ENCODE results near the gene GNG12. TPM values are rescaled to one million over a fixed set of nuclear protein-coding genes. Genes with fewer than 3 reads are reported as not detected.

Gene GNG12
- polyA plus RNA-seq, 1 donor from 2014 or later: not detected

DNA sequence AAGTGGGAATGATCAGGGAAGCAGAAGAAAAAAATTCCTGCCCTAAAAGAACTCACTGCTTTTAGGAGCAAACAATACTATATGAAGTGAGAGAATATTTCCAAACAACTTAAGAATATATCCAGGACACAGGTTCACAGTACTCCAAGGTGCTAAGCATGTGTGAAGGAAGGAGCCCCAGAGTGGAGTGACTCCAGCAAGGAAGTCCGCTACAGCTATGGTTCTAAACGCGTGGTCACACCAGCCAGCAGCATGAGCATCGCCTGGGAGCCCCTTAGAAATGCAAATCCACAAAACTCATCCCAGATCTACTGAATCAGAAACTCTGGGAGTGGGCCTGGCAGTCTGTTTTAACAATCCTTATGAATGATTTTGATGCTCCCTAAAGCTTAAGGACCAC, 112.2 kb downstream of the GNG12 start:
- Mint-ChIP-seq H3K4me1 (no peaks in the 10 kb centered on the region), H3K27ac (no peak overlapping the region), H3K9me3 (no peaks in the 10 kb centered on the region), H3K36me3 (no peaks in the 10 kb centered on the region), H3K4me3 (peak overlapping the region in 1 of 4 donors; percentile 52), H3K27me3 (no peaks in the 10 kb centered on the region)

DNA sequence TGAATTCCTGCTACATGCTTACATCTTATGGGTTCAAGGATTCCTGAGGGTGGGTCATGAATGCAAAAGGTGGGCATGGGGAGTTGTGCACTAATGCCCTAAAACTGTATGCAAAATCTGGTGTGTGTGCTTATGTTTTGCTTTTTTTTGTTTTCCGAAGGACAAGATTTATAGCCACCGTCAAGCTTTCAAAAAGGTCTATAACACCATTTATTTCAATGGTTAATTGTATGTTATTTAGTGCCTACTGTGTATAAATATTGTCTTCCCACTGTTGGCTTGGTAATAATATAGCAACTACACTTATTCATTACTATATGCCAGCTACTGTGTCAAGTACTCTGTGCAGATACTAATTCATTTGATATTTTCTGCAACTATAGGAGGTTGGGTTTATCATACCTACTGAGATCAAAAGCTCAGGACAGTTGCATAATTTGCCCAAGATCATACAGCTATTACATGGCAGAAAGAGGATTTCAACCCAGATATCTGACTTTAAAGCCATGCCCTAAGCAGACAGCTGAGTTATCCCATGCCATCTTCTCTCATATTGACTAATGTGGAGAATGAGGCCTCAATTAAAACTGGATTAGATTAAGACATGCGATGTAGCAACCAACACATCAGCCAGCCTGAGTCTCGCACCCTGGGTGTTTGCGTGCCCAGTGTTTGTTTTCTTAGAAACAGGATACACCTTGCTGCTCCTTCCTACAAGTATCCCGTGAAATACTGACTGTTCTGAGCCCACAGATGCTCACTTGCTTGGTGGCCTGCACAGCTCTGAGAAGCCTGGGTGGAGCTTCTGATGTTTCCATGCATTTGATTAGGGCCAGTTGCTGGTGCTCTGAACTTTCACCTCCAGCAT, 113.7 kb downstream of the GNG12 start:
- Mint-ChIP-seq H3K36me3 (peaks cover 2% of the 10 kb centered on the region), H3K27ac (no peak overlapping the region), H3K27me3 (peaks cover 1% of the 10 kb centered on the region), H3K4me3 (no peak overlapping the region), H3K4me1 (no peaks in the 10 kb centered on the region), H3K9me3 (no peaks in the 10 kb centered on the region)

DNA sequence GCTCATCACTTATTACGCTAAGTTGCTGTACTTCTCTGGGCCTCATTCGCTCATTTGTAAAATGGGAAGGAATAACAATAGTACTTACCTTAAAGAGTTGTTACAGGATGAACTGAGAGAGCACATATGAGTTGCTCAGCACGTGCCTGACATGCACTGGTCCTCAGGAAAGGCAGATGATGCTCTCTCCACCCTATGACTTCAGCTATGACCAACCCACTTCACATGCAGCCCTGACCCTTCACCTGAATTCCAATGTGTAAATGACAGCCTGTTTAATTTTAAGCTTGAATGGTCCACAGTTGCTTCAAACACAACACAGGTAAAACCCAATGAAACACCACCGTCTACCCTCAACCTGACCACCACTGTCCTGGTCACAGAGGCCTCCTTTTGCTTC, 115.4 kb downstream of the GNG12 start:
- peaks cover 2% of the 10 kb centered on the region for H3K27me3 Mint-ChIP-seq

DNA sequence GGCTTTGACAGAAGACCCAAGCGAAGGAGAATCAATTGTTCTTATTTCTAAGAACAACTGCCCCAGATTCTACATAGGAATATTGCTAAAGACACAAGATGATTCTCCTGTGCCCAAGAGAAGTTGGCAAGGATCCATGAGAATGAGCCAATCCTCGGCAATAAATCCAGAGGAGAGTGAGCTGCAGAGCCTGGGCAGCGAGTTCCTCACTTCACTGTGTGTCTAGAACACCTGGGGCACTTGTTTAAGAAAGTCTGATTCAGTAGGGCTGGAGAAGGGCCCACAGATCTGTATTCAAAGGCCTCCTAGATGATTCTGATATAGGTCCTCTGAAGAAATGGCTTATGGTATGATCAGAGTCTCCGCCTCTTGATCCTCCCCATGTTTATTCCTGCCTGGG, 116.5 kb downstream of the GNG12 start:
- Mint-ChIP-seq H3K4me1 (peaks cover 0 to 4% (median 0%) of the 10 kb centered on the region in 3 donors), H3K36me3 (peaks cover 2% of the 10 kb centered on the region), H3K4me3 (no peak overlapping the region), H3K9me3 (no peaks in the 10 kb centered on the region), H3K27ac (no peak overlapping the region), H3K27me3 (peaks cover 2% of the 10 kb centered on the region)

More for the DNA sequence above, 115.4 kb downstream of the GNG12 start:
- H3K4me3 Mint-ChIP-seq: no peak overlapping the region
- H3K4me1 Mint-ChIP-seq: peaks cover 0 to 2% (median 0%) of the 10 kb centered on the region in 3 donors
- no peaks in the 10 kb centered on the region for H3K9me3 Mint-ChIP-seq
- peaks cover 2% of the 10 kb centered on the region for H3K36me3 Mint-ChIP-seq
- no peak overlapping the region for H3K27ac Mint-ChIP-seq

DNA sequence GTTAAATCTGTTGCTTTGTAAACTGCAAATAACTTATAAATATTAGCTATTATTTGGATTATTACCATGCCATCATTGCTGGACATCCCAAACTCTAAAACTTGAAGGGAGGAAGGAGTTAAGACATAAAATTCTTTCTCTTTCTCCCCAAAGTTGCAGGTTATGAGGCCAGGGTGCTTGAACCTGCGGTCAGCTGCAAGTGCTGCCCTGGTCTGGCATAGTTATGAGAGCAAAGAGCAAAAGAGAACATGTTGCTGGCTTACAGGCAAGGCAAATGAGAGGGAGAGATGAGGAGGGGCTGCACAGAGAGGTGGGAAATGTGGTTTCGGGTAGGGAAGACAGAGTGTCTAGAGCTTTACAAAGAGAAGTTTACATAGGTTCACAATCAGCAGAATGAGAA, 117.4 kb downstream of the GNG12 start:
- peaks cover 2% of the 10 kb centered on the region for H3K36me3 Mint-ChIP-seq
- H3K4me1 Mint-ChIP-seq: peaks cover 0 to 5% (median 1%) of the 10 kb centered on the region in 3 donors
- H3K4me3 Mint-ChIP-seq: no peak overlapping the region
- no peak overlapping the region for H3K27ac Mint-ChIP-seq
- H3K9me3 Mint-ChIP-seq: no peaks in the 10 kb centered on the region
- H3K27me3 Mint-ChIP-seq: peaks cover 2% of the 10 kb centered on the region

DNA sequence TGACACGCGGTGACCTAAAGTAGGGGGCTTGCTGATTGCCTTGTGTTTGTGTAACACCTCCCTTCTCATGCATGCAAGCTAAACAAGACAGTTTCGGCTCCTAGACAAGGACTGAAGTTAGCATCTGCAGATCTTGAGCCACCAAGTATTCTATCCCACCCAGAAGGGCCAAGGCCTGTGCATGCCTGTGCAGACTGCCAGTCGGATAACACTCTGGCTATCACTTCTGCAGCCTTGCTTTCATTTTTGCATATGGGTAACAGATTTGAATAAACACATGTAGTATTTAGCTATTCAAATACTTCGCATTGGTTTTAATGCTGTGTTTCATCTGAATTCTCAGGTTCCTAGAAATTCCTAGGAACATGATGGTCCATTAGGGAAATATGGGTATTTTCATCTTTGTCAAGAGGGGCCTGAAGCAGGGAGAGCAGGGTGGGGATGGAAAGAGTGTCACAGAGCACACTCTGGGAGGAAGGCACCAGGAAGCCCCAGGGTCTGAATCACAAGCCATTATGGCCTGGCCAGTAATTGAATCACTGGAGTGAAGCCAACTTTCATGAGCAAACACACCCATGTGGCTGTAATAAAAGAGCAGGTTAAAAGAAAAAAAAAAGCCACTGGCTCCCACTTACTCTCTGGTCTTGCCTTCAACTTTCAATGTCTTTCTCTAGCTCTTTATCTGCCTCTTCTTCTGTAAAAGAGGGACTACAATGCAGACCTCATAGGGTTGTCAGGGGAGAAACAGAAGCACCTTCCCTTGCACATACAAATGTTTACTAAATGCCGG, 120.0 kb downstream of the GNG12 start:
- Mint-ChIP-seq H3K4me1 (peaks cover 0 to 5% (median 1%) of the 10 kb centered on the region in 3 donors), H3K27ac (no peak overlapping the region), H3K36me3 (peaks cover 2% of the 10 kb centered on the region), H3K9me3 (no peaks in the 10 kb centered on the region), H3K4me3 (no peak overlapping the region), H3K27me3 (peaks cover 5% of the 10 kb centered on the region)

DNA sequence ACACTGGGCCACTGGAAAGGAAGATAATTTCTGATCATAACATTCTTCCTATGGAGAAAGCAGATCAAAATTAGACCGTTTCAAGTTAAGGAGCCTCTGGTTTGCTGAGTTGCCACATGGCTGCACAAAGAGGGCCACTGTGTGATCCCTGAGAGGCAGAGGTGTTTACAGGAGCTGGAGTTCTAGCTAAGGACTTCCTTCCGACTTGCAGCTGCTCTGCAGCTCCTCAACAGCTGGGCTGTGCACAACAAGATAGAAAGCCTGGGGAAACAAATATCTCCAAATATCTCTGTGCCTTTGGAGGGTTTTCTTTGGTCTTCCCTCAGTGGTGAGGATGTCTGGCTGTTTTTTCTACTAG, 121.4 kb downstream of the GNG12 start:
- peaks cover 0 to 5% (median 1%) of the 10 kb centered on the region in 3 donors for H3K4me1 Mint-ChIP-seq
- no peaks in the 10 kb centered on the region for H3K9me3 Mint-ChIP-seq
- peaks cover 2% of the 10 kb centered on the region for H3K36me3 Mint-ChIP-seq
- no peak overlapping the region for H3K27ac Mint-ChIP-seq
- H3K27me3 Mint-ChIP-seq: peaks cover 6% of the 10 kb centered on the region
- H3K4me3 Mint-ChIP-seq: peak overlapping the region in 1 of 4 donors; percentile 31

DNA sequence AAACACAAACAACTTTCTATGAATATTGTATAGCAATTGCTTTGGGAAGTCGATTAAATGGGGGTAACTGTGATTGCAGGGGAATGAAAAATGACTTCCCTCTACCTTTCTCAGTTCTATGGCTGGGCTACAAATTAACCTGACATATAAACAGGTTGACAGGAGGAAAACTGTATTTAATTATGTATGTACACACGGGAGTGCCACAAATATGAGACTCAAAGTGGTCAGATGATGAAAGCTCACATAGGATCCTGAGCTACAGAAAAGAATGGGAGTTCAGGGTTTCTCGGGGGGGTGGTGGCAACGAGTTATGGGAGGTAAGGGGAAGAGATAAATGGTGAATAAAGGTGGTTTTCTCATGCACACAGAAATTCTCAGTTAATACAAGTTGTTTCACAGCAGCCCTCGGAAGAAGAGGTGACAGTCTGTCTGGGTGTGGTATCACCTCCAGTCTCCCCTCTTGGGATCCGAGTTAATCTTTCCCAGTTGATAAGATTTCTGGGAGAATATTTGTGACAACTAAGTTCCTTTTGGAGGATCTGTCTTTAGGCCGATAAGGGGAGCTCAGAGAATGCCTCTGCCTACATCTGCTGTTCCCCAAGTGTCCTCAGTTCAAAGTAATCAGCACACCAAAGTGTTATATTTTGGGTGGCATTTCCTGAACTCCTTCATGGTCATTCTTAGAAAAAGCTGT, 122.0 kb downstream of the GNG12 start:
- H3K27me3 Mint-ChIP-seq: peaks cover 6% of the 10 kb centered on the region
- no peak overlapping the region for H3K4me3 Mint-ChIP-seq
- H3K36me3 Mint-ChIP-seq: peaks cover 2% of the 10 kb centered on the region
- no peaks in the 10 kb centered on the region for H3K9me3 Mint-ChIP-seq
- H3K27ac Mint-ChIP-seq: no peak overlapping the region
- H3K4me1 Mint-ChIP-seq: peaks cover 0 to 5% (median 1%) of the 10 kb centered on the region in 3 donors

DNA sequence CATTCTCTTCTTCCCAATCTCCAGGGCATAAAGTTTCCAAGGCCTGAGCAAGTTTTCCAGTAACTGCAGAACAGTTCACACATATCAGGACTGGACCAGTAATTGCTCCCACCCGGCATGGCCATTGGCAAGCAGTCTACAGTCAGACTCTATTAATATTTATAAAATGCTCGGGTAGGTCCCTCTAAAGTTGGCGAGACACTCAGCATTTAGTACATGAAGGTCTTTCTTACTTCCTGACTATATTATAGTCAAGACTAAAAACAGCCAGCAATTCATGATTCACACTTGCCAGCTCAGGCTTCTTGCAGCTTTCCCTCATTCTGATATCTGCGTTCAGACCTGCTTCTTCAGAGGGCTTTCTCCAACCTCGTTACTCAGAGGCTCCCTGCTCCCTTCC, 122.8 kb downstream of the GNG12 start:
- Mint-ChIP-seq H3K4me3 (no peak overlapping the region), H3K36me3 (no peaks in the 10 kb centered on the region), H3K27ac (no peak overlapping the region), H3K27me3 (peaks cover 7% of the 10 kb centered on the region), H3K9me3 (no peaks in the 10 kb centered on the region), H3K4me1 (peaks cover 0 to 5% (median 1%) of the 10 kb centered on the region in 3 donors)

DNA sequence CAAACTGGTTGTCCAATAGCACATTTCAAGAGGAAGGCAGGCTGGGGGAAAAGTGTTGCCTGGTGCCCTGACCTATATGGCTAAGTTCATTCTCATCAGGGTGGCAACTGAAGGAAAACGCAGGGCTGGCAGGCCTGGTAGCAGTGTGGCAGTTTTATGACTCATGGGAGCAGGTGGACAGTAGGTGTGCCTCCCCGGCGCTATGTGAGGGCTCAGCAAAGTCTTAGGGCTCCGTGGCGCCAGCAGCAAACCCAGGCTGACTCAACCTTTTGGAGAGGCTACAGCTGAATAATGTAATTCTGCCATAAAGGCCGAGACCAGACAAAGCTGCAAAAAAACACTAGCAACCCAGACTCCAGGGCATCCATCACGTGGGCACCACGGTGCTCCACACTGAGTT, 124.7 kb downstream of the GNG12 start:
- no peak overlapping the region for H3K27ac Mint-ChIP-seq
- no peak overlapping the region for H3K4me3 Mint-ChIP-seq
- H3K9me3 Mint-ChIP-seq: no peaks in the 10 kb centered on the region
- peaks cover 5% of the 10 kb centered on the region for H3K27me3 Mint-ChIP-seq
- peaks cover 0 to 5% (median 1%) of the 10 kb centered on the region in 3 donors for H3K4me1 Mint-ChIP-seq
- H3K36me3 Mint-ChIP-seq: no peaks in the 10 kb centered on the region

DNA sequence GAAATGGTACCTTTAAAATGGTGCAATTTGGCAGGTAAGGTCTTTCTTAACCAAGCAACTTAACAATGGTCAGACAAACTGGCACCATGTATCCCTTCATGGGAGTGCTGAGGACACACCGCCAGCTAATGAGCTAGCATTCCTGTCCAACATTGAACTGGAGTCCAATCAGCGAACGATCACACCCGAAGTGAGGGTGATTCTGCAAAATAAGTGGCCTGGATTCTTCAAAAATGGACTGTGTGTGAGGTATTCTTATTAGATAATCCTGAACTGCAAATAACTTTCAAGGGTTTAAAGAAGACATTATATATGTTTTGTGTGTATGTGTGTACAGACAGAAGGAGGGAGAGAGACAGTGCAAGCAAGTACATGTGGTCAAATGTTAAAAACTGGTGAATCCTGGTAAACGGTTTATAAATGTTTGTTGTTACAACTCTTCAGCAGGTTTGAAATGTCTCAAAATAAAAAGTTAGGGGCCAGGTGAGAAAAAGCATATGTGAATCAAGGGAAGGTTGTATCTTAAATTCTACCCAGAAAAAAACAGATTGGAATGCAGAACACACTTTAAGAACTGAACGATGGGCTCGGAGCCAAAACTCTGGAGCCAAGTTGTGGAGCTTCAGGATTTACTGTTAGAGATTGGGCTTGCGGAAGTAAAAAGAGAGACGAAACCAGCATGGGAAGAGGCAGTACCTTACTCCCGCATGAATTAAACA, 127.4 kb downstream of the GNG12 start:
- H3K9me3 Mint-ChIP-seq: no peaks in the 10 kb centered on the region
- no peaks in the 10 kb centered on the region for H3K36me3 Mint-ChIP-seq
- peaks cover 5% of the 10 kb centered on the region for H3K27me3 Mint-ChIP-seq
- no peak overlapping the region for H3K4me3 Mint-ChIP-seq
- no peaks in the 10 kb centered on the region for H3K4me1 Mint-ChIP-seq
- no peak overlapping the region for H3K27ac Mint-ChIP-seq

DNA sequence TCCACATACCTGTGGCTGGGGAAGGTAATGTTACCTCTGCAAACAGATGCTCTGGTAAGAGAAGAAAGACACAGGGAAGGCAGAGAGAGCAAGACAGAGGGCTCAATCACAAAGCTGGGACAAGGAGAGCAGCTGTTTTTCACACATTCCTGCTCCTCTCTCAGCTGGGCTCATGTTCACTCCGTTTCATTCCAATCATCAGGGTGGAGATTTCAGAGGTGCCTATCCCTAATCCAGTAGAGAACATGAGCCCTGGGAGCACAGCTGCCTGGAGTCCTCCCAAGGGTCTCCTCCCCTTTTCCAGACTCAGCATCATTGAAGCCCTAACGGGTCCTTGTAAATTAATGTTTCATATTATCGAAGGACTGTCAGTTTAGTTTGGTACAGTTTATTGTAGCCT, 128.9 kb downstream of the GNG12 start:
- Mint-ChIP-seq H3K4me1 (no peaks in the 10 kb centered on the region), H3K9me3 (no peaks in the 10 kb centered on the region), H3K4me3 (no peak overlapping the region), H3K27me3 (peaks cover 4% of the 10 kb centered on the region), H3K27ac (no peak overlapping the region), H3K36me3 (no peaks in the 10 kb centered on the region)

DNA sequence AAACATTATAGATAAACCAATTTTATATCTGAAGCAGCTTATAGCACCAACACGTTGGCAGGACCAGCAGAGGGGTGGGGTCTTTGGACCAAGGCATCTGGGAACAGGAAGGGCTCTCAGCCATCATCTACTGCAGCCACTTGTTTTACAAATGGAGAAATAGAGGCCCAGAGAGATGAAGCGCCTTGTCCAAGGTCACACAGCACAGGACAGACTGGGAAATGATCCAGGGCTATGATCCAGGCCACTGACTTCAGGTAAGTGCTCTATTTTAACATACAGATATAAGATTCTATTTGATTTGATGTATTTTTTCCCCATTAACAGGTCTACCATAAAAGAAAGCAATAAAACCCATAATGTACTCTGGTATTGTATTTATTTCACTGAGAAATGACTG, 131.4 kb downstream of the GNG12 start:
- H3K27me3 Mint-ChIP-seq: peaks cover 4% of the 10 kb centered on the region

DNA sequence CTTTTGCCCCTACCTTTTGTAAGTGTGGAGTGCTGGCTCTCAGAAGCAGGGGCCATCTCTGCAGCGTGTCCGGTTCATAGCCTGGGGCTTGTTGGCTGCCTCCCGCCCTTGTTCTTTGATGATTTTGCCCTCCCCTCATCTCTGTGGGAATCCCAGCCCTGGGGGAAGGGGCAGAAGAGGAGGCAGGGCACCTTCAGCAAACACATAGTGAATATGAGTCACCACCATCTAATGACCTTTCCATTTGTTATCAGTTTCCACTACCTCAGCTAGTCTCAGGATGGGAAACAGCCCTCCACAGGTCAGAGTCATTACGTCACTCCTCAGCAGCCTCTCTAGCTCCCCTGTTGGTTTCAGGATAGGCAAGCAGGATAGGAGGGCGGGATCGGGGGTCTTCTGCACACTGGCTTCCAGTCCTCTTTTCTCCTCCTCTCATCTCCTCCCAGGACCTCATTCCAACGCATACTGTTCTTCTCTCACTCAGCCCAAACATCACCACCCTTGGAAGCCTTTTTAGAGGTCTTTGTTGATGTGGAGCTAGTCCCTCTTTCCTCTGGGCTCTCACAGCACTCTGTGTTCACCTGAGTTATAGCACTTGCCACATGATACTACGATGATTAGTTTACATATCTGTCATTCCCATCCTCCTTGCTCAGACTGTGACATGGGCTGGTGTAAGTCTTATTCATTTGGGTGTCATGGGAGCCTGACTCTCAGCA, 132.4 kb downstream of the GNG12 start:
- Mint-ChIP-seq H3K4me3 (no peak overlapping the region), H3K36me3 (no peaks in the 10 kb centered on the region), H3K4me1 (no peaks in the 10 kb centered on the region), H3K27me3 (peaks cover 3% of the 10 kb centered on the region), H3K9me3 (peaks cover 0 to 1% (median 0%) of the 10 kb centered on the region in 3 donors), H3K27ac (no peak overlapping the region)

More for the DNA sequence above, 131.4 kb downstream of the GNG12 start:
- H3K36me3 Mint-ChIP-seq: no peaks in the 10 kb centered on the region
- H3K9me3 Mint-ChIP-seq: no peaks in the 10 kb centered on the region
- H3K4me3 Mint-ChIP-seq: no peak overlapping the region
- H3K4me1 Mint-ChIP-seq: no peaks in the 10 kb centered on the region
- no peak overlapping the region for H3K27ac Mint-ChIP-seq

Data from IgD-negative memory B cell (primary cell).